Right ventricle myocardium superior (tissue), 1 donor: ENCODE results near the gene MPC1. TPM values are rescaled to one million over a fixed set of nuclear protein-coding genes. Genes with fewer than 3 reads are reported as not detected.

Source experiments
- ATAC-seq: fragments of 200-7000 bp; cut with Tn5 transposase; one replicate; pipeline ENCODE4 v1.9.1; 2020; ENCODE audit warnings: mild to moderate bottlenecking; ENCODE audit not compliant: poor library complexity
- DNase-seq: peaks from one replicate; pipeline ENCODE4 v3.0.0-alpha.2; 2020
- intact Hi-C: fragments of 100-400 bp; cut with DNase I; formaldehyde crosslinking; loops from one replicate; pipeline ENCODE4 v1.11.2; 2022
- total RNA-seq: library from RNA; stranded (reverse); fragmentation: NEBNext Ultra II Directional; extraction: Animal tissue kit (Norgen Biotek cat#: 25700); gene quantifications from one replicate; pipeline ENCODE4 v1.2.1, GENCODE V29; 2021
- donor health status: DM: no; HTN: yes; CAD: no; lungs with severe emphysema.

Gene MPC1
- total RNA-seq, 1 donor from 2014 or later, result 393 TPM

- ATAC-seq, result no peak
- intact Hi-C loops, result no loop called here
These were observed 47.1 kb downstream of the MPC1 start for GRCh38 chr6:166335378-166336302.

GRCh38 chr6:166334878-166335277 lies 47.9 kb downstream of the MPC1 start:
- intact Hi-C loops, result no loop called here
- DNase-seq, result no peak
- ATAC-seq, result no peak

More at GRCh38 chr6:166335378-166336302, 47.1 kb downstream of the MPC1 start:
- DNase-seq, result no peak

DNA sequence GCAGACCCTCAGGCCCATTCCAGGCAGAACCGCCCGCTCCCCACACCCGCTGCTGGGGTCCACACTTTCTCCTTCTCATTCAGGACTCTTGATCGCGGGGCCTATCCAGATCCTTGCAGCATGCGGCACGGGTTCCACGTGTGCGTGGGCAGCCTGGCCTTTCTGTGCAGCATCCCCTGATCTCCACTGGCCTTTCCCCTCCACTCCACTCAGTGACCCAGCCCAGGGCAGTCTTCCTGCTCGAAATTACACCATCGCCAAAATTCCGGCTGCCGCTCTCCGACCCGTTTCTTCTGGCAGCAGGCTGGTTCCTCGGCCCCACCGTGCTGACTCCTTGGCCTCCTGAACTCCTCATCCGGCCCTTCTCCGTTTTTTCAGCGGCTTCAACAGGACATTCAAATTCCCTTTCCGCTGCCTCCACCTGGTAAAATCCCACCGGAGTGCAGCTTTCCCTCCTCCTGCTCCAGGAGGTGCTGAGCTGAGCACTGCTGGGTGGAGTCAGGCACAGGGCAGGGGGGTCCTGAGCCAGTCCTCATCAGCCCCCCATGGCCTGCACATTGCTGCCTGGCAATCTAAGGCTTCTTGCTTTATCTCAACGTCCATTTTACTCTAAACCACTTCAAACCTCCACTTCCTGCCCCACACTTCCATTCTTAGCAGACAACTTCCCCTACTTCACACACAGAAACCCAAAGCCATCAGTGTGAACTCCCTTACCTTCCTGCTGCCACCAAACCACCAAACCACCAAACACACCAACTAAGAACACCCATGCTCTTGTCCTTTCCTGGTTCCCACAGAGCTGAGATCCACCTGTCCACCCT lies 49.4 kb downstream of the MPC1 start:
- intact Hi-C loops, result no loop called here
- DNase-seq (no peak), ATAC-seq (no peak)

DNA sequence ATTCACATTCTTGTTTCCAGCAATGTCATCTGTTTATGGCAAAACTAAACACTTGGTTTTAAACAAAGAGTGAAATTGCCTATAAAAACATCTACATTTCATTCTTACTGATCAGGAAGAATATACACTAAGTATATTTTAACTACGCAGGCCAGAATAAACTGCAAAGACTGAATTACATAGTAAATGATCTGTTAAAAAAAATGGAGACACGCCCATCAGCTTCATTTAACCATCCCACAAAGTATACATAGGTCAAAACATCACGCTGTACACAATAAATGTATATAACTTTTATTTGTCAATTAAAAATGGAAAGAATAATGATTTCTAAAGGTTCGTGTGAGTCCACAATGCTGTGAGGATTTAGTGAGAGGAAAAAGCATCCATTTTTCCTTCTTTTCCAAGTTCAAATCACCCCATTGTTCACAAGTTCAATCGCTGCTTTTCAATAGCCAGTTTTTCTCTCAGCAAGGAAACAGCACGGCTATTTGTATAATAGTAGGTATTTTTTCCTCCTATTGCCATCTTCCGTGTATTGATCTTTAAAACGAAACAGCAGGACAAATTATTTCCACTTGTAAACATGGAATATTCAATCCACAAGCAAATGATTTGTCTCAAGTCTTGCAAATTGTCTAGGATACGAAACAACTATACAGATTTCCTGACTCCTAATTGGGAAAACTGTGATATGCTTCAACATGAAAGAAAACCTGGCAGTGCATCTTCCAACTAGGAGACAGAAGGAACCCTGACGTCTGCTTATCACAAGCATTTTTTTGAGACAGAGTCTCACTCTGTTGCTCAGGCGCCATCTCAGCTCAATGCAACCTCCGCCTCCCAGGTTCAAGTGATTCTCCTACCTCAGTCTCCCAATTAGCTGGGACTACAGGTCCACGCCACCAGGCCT lies 51.0 kb downstream of the MPC1 start:
- DNase-seq, result no peak
- intact Hi-C loops, result no loop called here
- no peak for ATAC-seq

- peak; percentile 74 for DNase-seq
- intact Hi-C loops, result no loop called here
- peak; percentile 73 for ATAC-seq
These were observed 52.1 kb downstream of the MPC1 start for GRCh38 chr6:166330612-166331011.

DNA sequence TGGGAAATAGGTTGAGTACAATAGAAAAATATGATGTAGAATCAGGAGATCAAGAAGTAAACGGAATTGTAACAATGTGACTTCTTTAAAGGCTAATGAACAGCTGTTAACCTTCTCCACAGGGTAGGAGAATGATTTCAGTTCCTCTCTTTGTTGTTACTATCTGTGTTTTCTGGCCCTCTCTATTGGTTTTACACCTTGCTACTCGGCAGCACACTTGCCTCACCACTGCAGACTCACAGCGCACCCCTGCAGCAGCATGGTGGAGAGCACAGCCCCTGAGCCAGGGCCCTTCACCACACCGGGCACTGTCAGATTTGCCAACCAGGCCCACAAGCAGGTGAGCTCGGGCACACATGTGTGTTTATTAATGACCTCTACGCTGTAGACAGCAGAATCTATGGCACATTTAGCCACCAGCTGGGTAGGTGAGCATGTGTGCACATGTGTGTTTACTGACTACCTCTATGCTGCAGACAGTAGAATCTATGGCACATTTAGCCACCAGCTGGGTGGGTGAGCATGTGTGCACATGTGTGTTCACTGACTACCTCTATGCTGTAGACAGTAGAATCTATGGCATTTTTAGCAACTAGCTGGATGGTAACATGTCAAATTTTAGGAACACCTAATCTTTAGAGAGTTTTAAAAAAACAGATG lies 57.2 kb downstream of the MPC1 start:
- intact Hi-C loops, result no loop called here

DNA sequence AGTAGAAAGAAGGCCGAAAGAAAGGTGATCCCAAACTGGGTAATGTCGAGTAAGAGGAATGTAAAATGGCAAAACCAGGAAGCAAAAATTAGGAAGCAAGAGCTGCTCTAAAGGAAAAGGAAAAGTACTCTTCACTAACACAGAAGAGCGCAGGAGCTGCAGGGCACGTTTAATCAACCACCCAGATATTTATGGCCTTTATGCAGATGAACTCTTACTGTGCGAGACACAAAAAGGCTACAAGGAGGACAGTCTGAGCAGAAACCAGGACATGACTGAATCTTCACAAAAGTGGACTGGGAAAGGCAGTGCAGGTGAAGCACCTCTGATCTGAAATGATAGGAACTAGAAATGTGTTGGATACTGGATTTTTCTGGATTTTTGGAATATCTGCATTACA lies 59.3 kb downstream of the MPC1 start:
- intact Hi-C loops, result no loop called here
- no peak for DNase-seq
- ATAC-seq, result no peak

More for the DNA sequence above, 57.2 kb downstream of the MPC1 start:
- ATAC-seq (no peak), DNase-seq (no peak)

- ATAC-seq, result peak; percentile 95
- intact Hi-C loops, result no loop called here
- DNase-seq, result peak; percentile 64
These were observed 63.8 kb downstream of the MPC1 start for GRCh38 chr6:166318649-166319600.

- intact Hi-C loops, result no loop called here
- ATAC-seq, result peak; percentile 26
These were observed 64.5 kb downstream of the MPC1 start for GRCh38 chr6:166318227-166318626.

GRCh38 chr6:166317261-166318212 lies 65.2 kb downstream of the MPC1 start:
- no peak for DNase-seq
- ATAC-seq, result no peak
- intact Hi-C loops, result no loop called here

More at GRCh38 chr6:166318227-166318626, 64.5 kb downstream of the MPC1 start:
- no peak for DNase-seq

DNA sequence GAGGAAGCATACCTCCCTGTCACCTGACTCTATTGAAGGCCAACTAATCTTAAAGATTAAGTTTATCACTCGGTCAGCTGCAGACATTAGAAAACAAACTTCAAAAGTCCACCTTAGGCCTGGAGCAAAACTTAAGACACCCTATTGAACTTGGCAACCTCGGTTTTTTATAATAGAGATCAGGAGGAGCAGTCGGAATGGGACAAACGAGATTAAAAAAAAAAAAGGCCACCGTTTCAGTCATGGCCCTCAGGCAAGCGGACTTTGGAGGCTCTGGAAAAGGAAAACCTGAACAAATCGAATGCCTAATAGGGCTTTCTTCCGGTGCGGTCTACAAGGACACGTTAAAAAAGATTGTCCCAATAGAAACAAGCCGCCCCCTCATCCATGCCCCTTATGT lies 67.3 kb downstream of the MPC1 start:
- DNase-seq (no peak), ATAC-seq (no peak)
- intact Hi-C loops, result no loop called here

Other genes with a start within 250 kb of the MPC1 start
- gene TBXT, start 215.1 kb downstream of the MPC1 start, total RNA-seq, result not detected
- gene PRR18, start 74.5 kb downstream of the MPC1 start, total RNA-seq, result not detected
- 20.5 TPM for gene SFT2D1, start 40.4 kb downstream of the MPC1 start, total RNA-seq
- gene RAMACL, start 203.7 kb upstream of the MPC1 start, total RNA-seq, result 1.3 TPM
- 50.2 TPM for gene RPS6KA2, start 244.3 kb upstream of the MPC1 start, total RNA-seq